Coronary artery (tissue), 2 donors: ENCODE results near the gene LGR6.
A peak's percentile ranks its signal among the peaks of the same experiment; 100 is the strongest.

Source experiments
- DNase-seq: peaks from one replicate; pipeline ENCODE4 v3.0.0-alpha.2; 2017; ENCODE audit warnings: low spot score
- H3K27ac ChIP-seq, 2 donors: fragments of 200-600 bp; sonication (generic); one replicate each; pipeline ENCODE4 v1.5.1; 2016 to 2019
- H3K4me3 ChIP-seq: fragments of 200-600 bp; sonication (generic); 2 replicates; pipeline ENCODE4 v1.5.1; 2016; ENCODE audit warnings: mild to moderate bottlenecking, moderate library complexity
- CTCF ChIP-seq: fragments of 200-600 bp; sonication (generic); IDR thresholded peaks from one replicate; pipeline ENCODE4 v1.5.1; 2019; ENCODE audit warnings: antibody characterized with exemption

The LGR6 gene

GRCh38 chr1:202230939-202231645 is 37.5 kb downstream of the LGR6 start:
- H3K4me3 ChIP-seq: no peak overlapping the region

GRCh38 chr1:202233171-202233570 is 39.6 kb downstream of the LGR6 start:
- TF ChIP-seq CTCF: no peak
- H3K4me3 ChIP-seq: no peak overlapping the region
- H3K27ac ChIP-seq: peak overlapping the region; percentile 78 to 96
- no peak for DNase-seq

More at GRCh38 chr1:202230939-202231645, 37.5 kb downstream of the LGR6 start:
- H3K27ac ChIP-seq: peak overlapping the region; percentile 51 to 59
- no peak for DNase-seq
- no peak for TF ChIP-seq CTCF

GRCh38 chr1:202233804-202234203 is 40.2 kb downstream of the LGR6 start:
- no peak for TF ChIP-seq CTCF
- Histone ChIP-seq H3K4me3 (no peak overlapping the region), H3K27ac (peak overlapping the region; percentile 78 to 96)
- DNase-seq: no peak

GRCh38 chr1:202234331-202235002 is 40.9 kb downstream of the LGR6 start:
- no peak for DNase-seq
- peak overlapping the region; percentile 78 to 96 for H3K27ac ChIP-seq
- no peak for TF ChIP-seq CTCF
- H3K4me3 ChIP-seq: no peak overlapping the region

GRCh38 chr1:202235003-202235660 is 41.5 kb downstream of the LGR6 start:
- peak overlapping the region; percentile 78 to 96 for H3K27ac ChIP-seq
- DNase-seq: no peak
- TF ChIP-seq CTCF: no peak

GRCh38 chr1:202235856-202236837 is 42.5 kb downstream of the LGR6 start:
- peak; percentile 86 for TF ChIP-seq CTCF
- H3K4me3 ChIP-seq: peak overlapping the region; percentile 25
- peak; percentile 94 for DNase-seq
- peak overlapping the region; percentile 78 to 96 for H3K27ac ChIP-seq

More at GRCh38 chr1:202235003-202235660, 41.5 kb downstream of the LGR6 start:
- H3K4me3 ChIP-seq: no peak overlapping the region
